GM12878 (cell line): ENCODE results near the gene CYSTM1.

ENCODE experiments used
- POLR2A ChIP-seq: IDR thresholded peaks from 2 replicates; pipeline ENCODE4 v1.6.1; 2011; ENCODE audit warnings: low read depth, mild to moderate bottlenecking, low read length
- POLR2AphosphoS2 ChIP-seq: IDR thresholded peaks from 2 replicates; pipeline ENCODE4 v1.6.1; 2011; ENCODE audit warnings: low read depth, mild to moderate bottlenecking, low read length, improper control_type of control experiment, moderate library complexity
- SMC3 ChIP-seq: IDR thresholded peaks from 2 replicates; pipeline ENCODE4 v1.6.1; 2011; ENCODE audit warnings: low read length, improper control_type of control experiment, borderline replicate concordance
- SREBF2 ChIP-seq: IDR thresholded peaks from 2 replicates; pipeline ENCODE4 v1.6.1; 2012; ENCODE audit warnings: mild to moderate bottlenecking, low read length
- ZNF274 ChIP-seq: IDR thresholded peaks from one replicate; pipeline ENCODE4 v1.8.0; 2011; ENCODE audit not compliant: insufficient read length, insufficient read depth

DNA sequence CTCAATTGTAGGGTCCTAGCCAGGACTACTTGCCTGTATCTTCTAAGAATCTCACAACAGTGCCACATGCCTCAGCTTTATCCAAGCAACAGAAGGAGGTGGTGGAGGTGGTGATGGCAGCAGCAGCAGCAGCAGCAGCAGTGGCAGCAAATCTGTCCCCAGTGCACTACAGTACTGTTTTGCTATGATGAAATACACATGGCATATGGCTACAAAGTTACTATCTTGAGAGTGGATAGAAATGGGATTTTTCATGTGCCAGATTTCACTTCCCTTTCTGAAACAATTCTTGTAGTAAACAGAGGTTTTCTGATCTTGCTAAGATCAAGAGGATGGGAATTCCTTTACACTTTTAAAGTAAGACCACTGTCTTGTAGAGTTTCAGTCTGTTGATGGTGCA is 8.1 kb upstream of the CYSTM1 start:
- no peak for TF ChIP-seq POLR2A
- TF ChIP-seq ZNF274, result no peak
- no peak for TF ChIP-seq SMC3
- no peak for TF ChIP-seq SREBF2
- TF ChIP-seq POLR2AphosphoS2, result no peak
